Bronchial epithelial cell (primary cell): ENCODE measurements around the gene DDX18. TPM values are rescaled to one million over a fixed set of nuclear protein-coding genes. Genes with fewer than 3 reads are reported as not detected.
"Not testable (repeated sequence)": the region's sequence is repeated elsewhere in the genome, so short reads cannot be mapped to it uniquely, and the experiment has no call there.

Experiments used
- DNase-seq: peaks from one replicate; pipeline ENCODE4 v3.0.0-alpha.2; 2010; ENCODE audit warnings: low read depth
- FAIRE-seq: peaks from 2 replicates; lab custom pipeline; 2011; peaks lifted over from hg19 to GRCh38; lab: Jason Lieb, UNC
- H3K27me3 ChIP-seq: 2 replicates; pipeline ENCODE4 v1.5.1; 2011; ENCODE audit warnings: low read length; ENCODE audit not compliant: control insufficient read depth, insufficient read depth
- H3K36me3 ChIP-seq: 2 replicates; pipeline ENCODE4 v1.5.1; 2011; ENCODE audit warnings: low read length; ENCODE audit not compliant: control insufficient read depth, insufficient read depth
- H3K4me3 ChIP-seq: 2 replicates; pipeline ENCODE4 v1.5.1; 2011; ENCODE audit warnings: mild to moderate bottlenecking, low read depth, low read length, control low read depth
- total RNA-seq: library from RNA; depleted of rRNA; stranded (reverse); fragments of >200 nt; gene quantifications from 2 replicates; pipeline ENCODE4 v1.2.1, GENCODE V29; 2014
- TF ChIP-seq, protein P1 (sequence below): IDR thresholded peaks from 2 replicates; pipeline ENCODE4 v1.5.1; 2011; ENCODE audit warnings: mild to moderate bottlenecking, moderate library complexity, low read length, control low read depth, inconsistent platforms; ENCODE audit not compliant: insufficient read depth, severe bottlenecking

DDX18 gene
- total RNA-seq, 1 donor from 2014 or later: 74.8 TPM

- H3K4me3 ChIP-seq: no peak overlapping the region
- H3K27me3 ChIP-seq: no peaks in the 10 kb centered on the region
- DNase-seq (no peak), FAIRE-seq (no peak)
- TF ChIP-seq, protein P1, sequence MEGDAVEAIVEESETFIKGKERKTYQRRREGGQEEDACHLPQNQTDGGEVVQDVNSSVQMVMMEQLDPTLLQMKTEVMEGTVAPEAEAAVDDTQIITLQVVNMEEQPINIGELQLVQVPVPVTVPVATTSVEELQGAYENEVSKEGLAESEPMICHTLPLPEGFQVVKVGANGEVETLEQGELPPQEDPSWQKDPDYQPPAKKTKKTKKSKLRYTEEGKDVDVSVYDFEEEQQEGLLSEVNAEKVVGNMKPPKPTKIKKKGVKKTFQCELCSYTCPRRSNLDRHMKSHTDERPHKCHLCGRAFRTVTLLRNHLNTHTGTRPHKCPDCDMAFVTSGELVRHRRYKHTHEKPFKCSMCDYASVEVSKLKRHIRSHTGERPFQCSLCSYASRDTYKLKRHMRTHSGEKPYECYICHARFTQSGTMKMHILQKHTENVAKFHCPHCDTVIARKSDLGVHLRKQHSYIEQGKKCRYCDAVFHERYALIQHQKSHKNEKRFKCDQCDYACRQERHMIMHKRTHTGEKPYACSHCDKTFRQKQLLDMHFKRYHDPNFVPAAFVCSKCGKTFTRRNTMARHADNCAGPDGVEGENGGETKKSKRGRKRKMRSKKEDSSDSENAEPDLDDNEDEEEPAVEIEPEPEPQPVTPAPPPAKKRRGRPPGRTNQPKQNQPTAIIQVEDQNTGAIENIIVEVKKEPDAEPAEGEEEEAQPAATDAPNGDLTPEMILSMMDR: no peak
- no peaks in the 10 kb centered on the region for H3K36me3 ChIP-seq
Observed at GRCh38 chr2:117812443-117812842, 2.0 kb upstream of the DDX18 start.

- TF ChIP-seq, protein P1: no peak
- DNase-seq: no peak
- FAIRE-seq: no peak
- Histone ChIP-seq H3K27me3 (no peaks in the 10 kb centered on the region), H3K4me3 (no peak overlapping the region), H3K36me3 (peaks cover 6% of the 10 kb centered on the region)
Observed at GRCh38 chr2:117815946-117816345, 1.5 kb downstream of the DDX18 start.

DNA sequence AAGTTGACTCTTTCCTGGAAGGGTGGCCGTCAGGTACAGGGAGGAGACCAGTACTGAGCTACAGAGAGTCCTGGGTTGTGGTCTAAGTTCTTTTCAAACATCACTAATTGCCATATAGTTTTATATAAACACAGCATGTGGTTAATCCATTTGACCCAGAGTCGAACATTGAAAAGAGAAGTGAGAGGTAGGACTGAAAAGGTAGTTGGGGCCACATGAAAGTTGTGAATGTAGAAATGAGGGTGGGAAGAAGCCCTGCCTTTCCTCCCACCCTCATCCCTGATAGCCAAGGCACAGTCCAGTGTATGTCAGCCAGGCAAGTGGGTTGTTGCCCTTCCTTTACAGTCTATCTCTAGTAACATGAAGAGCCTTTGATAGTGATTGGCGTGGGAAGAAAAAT lies 4.4 kb downstream of the DDX18 start:
- no peak for FAIRE-seq
- H3K27me3 ChIP-seq: no peaks in the 10 kb centered on the region
- no peak for DNase-seq
- H3K36me3 ChIP-seq: peaks cover 17% of the 10 kb centered on the region
- TF ChIP-seq, protein P1: no peak
- H3K4me3 ChIP-seq: no peak overlapping the region

DNA sequence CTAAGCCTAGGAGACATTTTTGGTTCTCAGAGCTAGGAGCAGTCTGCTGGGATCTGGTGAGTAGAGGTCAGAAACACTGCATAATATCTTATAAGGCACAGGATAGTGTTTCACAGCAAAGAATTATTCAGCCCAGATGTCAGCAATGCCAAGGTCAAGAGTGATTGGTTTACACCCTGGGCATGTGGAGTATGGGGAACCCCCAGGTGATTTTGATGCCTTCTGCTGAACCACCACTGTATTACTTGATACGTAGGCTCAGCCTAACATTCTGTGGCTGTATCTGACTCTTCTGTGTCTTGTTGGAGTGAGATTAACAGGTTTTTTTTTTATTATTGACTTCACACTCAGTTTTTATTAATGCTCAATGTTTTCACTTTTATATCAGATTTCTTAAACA lies 6.0 kb downstream of the DDX18 start:
- Histone ChIP-seq H3K4me3 (no peak overlapping the region), H3K36me3 (peaks cover 22% of the 10 kb centered on the region), H3K27me3 (no peaks in the 10 kb centered on the region)
- TF ChIP-seq, protein P1: no peak
- FAIRE-seq: no peak
- DNase-seq: no peak

DNA sequence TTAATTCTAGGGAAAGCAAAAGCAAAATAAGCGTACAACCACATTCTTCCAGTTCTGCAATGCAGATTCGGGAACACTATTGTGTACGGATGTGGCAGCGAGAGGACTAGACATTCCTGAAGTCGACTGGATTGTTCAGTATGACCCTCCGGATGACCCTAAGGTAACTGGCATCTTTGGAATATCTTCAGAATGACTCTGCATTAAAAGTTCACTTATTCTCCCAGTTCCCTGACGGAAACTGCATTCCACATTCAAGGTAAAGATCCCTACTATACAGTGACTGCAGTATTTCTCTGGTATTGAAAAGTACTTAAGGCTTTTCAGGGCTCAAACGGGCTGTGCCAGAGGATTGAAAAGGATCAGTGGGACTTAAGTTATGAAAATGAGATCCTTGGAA lies 10.9 kb downstream of the DDX18 start:
- Histone ChIP-seq H3K36me3 (peaks cover 27% of the 10 kb centered on the region), H3K27me3 (no peaks in the 10 kb centered on the region), H3K4me3 (no peak overlapping the region)
- no peak for DNase-seq
- TF ChIP-seq, protein P1: no peak
- no peak for FAIRE-seq

DNA sequence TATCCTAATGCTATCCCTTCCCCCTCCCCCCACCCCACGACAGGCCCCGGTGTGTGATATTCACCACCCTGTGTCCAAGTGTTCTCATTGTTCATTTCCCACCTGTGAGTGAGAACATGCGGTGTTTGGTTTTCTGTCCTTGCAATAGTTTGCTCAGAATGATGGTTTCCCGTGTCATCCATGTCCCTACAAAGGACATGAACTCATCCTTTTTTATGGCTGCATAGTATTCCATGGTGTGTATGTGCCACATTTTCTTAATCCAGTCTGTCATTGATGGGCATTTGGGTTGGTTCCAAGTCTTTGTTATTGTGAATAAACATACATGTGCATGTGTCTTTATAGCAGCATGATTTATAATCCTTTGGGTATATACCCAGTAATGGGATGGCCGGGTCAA lies 13.0 kb downstream of the DDX18 start:
- peaks cover 20% of the 10 kb centered on the region for H3K36me3 ChIP-seq
- not testable (repeated sequence) for H3K27me3 ChIP-seq, H3K4me3 ChIP-seq, DNase-seq, FAIRE-seq
